CD4-positive, alpha-beta memory T cell (primary cell): ENCODE measurements around the gene ERO1B. TPM values are rescaled to one million over a fixed set of nuclear protein-coding genes. Genes with fewer than 3 reads are reported as not detected.

Source experiments
- CTCF ChIA-PET: fragments of 350-600 bp; sonication (Branson Sonifier 250); formaldehyde crosslinking; loops from one replicate; lab custom pipeline; 2021; ENCODE audit warnings: inconsistent platforms; ENCODE audit not compliant: partially characterized antibody; lab: Charles Lee
- POLR2A ChIA-PET: fragments of 350-600 bp; sonication (Branson Sonifier 250); formaldehyde crosslinking; loops from one replicate; lab custom pipeline; 2021; ENCODE audit not compliant: partially characterized antibody; lab: Charles Lee
- DNase-seq, 5 donors: peaks; one replicate each; pipeline versions ENCODE4 v3.0.0 to v3.0.0-alpha.2; 2020 to 2022; ENCODE audit warnings: mixed read lengths in 1 of 5
- H3K27ac ChIP-seq: one replicate; pipeline ENCODE4 v1.7.0; 2013; ENCODE audit warnings: low read depth, low read length
- H3K27me3 ChIP-seq: 2 replicates; pipeline ENCODE4 v1.7.0; 2013; ENCODE audit warnings: mild to moderate bottlenecking, low read length, moderate library complexity; ENCODE audit not compliant: insufficient read depth
- H3K36me3 ChIP-seq: 2 replicates; pipeline ENCODE4 v1.7.0; 2013; ENCODE audit warnings: mild to moderate bottlenecking, low read length, moderate library complexity; ENCODE audit not compliant: insufficient read depth
- H3K4me1 ChIP-seq: 2 replicates; pipeline ENCODE4 v1.7.0; 2013; ENCODE audit warnings: mild to moderate bottlenecking, low read length, moderate library complexity; ENCODE audit not compliant: insufficient read depth
- H3K4me3 ChIP-seq, 2 donors: one replicate each; pipeline ENCODE4 v1.7.0; 2013; ENCODE audit warnings: low read length in 2 of 2, mild to moderate bottlenecking in 1 of 2
- H3K9me3 ChIP-seq, 2 donors: one replicate each; pipeline ENCODE4 v1.7.0; 2013; ENCODE audit warnings: low read length in 2 of 2, control low read depth in 1 of 2; ENCODE audit not compliant: control insufficient read depth in 1 of 2
- H3K27ac Mint-ChIP-seq, 7 donors: one replicate each; pipeline ENCODE4 v1.8.0; 2020 to 2021; ENCODE audit warnings: mixed read lengths in 7 of 7, mild to moderate bottlenecking in 6 of 7, inconsistent platforms in 3 of 7, moderate library complexity in 3 of 7
- H3K27me3 Mint-ChIP-seq, 2 donors: one replicate each; pipeline ENCODE4 v1.8.0; 2020 to 2021; ENCODE audit warnings: mixed read lengths in 2 of 2
- H3K36me3 Mint-ChIP-seq, 2 donors: one replicate each; pipeline ENCODE4 v1.8.0; 2020 to 2021; ENCODE audit warnings: mixed read lengths in 2 of 2, inconsistent platforms in 1 of 2, mild to moderate bottlenecking in 1 of 2
- H3K4me1 Mint-ChIP-seq, 4 donors: one replicate each; pipeline ENCODE4 v1.8.0; 2020 to 2021; ENCODE audit warnings: mixed read lengths in 4 of 4, mild to moderate bottlenecking in 1 of 4
- H3K4me3 Mint-ChIP-seq, 8 donors: one replicate each; pipeline ENCODE4 v1.8.0; 2020 to 2021; ENCODE audit warnings: mixed read lengths in 8 of 8, mild to moderate bottlenecking in 7 of 8, moderate library complexity in 6 of 8, inconsistent platforms in 3 of 8
- H3K9me3 Mint-ChIP-seq, 8 donors: one replicate each; pipeline ENCODE4 v1.8.0; 2020 to 2021; ENCODE audit warnings: mixed read lengths in 8 of 8, mild to moderate bottlenecking in 5 of 8, inconsistent platforms in 3 of 8, moderate library complexity in 1 of 8
- intact Hi-C: fragments of 100-400 bp; cut with micrococcal nuclease; formaldehyde crosslinking; loops from one replicate; pipeline ENCODE4 v1.15.1; 2023
- polyA plus RNA-seq, 2 donors: library from polyadenylated mRNA; unstranded; fragments of 300-500 nt; fragmentation: Illumina TruSeq; gene quantifications; one replicate each; pipeline ENCODE4 v1.2.3, GENCODE V29; 2021
- total RNA-seq, 2 experiments: library from RNA; stranded (reverse); gene quantifications; one replicate each; pipeline ENCODE4 v1.2.3, GENCODE V29; 2021

The ERO1B gene
- total and polyA plus RNA-seq, 4 experiments from 2014 or later, result 2.4 to 24.5 (median 13.4) TPM

DNA sequence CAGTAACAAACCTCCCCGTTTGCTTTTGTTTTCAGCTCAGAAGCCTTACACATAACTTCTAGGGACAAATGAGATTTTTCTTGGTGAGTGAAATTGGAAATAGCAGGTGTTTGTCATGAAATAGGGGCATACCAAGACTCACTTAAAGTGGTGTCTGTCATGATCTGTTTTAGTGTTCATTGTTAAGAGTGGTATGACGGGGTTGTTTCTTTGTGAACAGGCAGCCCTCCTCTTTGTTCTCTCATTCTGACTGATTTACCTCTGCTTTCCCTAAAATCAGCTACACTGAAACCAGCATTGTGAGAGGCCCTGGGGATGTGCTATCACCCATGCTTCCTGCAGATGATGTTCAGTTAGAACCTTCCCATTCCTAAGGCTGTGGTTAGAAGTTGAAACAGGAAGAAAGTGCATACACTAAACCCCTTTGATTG lies 2.5 kb upstream of the ERO1B start:
- H3K36me3 Mint-ChIP-seq, result no peaks in the 10 kb centered on the region
- ChIA-PET CTCF (interaction anchor here (1.0 to 5.1 kb wide), 4 partner anchors 9 to 208 kb away, joined by 3 to 40 read pairs (median 6); no protein-coding TSS in a partner anchor), POLR2A (no interaction called here)
- H3K27me3 Mint-ChIP-seq, result peaks cover 0 to 4% of the 10 kb centered on the region in 2 donors
- H3K9me3 Mint-ChIP-seq, result no peaks in the 10 kb centered on the region
- H3K27ac ChIP-seq, result no peak overlapping the region
- H3K4me3 ChIP-seq, result no peak overlapping the region
- H3K4me1 Mint-ChIP-seq, result peaks cover 27 to 56% (median 36%) of the 10 kb centered on the region in 4 donors
- peak overlapping the region in 5 of 8 donors; percentile 9 to 72 (median 14) for H3K4me3 Mint-ChIP-seq
- H3K36me3 ChIP-seq, result no peaks in the 10 kb centered on the region
- peak in 3 of 5 donors; percentile 12 to 16 (median 13) for DNase-seq
- H3K27me3 ChIP-seq, result no peaks in the 10 kb centered on the region
- H3K27ac Mint-ChIP-seq, result peak overlapping the region in 5 of 7 donors; percentile 25 to 72 (median 60)
- no peaks in the 10 kb centered on the region for H3K9me3 ChIP-seq
- intact Hi-C loops, result loop anchor here (5.0 kb wide), 4 partner anchors 133 to 1912 kb away; partner anchors contain the start of genes COA6, LGALS8 and MTR
- H3K4me1 ChIP-seq, result peaks cover 34% of the 10 kb centered on the region

DNA sequence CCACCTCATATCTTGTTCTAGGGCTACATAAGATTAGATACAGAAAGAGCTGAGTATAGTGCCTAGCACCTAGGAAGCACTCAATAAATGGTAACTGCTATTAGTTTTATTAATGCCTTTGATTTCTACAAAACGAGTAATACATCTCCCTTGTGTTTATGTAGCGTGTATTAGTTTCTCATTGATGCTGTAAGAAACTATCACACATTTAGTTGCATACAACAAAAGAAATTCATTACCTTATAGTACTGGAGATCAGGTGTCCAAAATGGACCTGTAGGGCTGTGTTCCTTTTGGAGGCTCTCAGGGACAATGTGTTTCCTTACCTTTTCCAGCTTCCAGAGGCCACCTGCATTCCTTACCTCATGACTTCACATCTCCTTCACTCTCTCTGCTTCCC lies 961 bp upstream of the ERO1B start:
- no peak for DNase-seq
- POLR2A ChIA-PET, result interaction anchor here (1.1 to 2.6 kb wide), 3 partner anchors 113 to 283 kb away, joined by 4 to 18 read pairs (median 7); partner anchors contain the start of genes EDARADD and LGALS8
- Mint-ChIP-seq H3K27me3 (no peaks in the 10 kb centered on the region), H3K36me3 (no peaks in the 10 kb centered on the region), H3K4me1 (peaks cover 30 to 56% (median 42%) of the 10 kb centered on the region in 4 donors), H3K4me3 (peak overlapping the region; percentile 85 to 98 (median 96)), H3K9me3 (no peaks in the 10 kb centered on the region), H3K27ac (peak overlapping the region; percentile 88 to 97 (median 94))
- intact Hi-C loops, result loop anchor here (1.0 to 5.0 kb wide), 7 partner anchors 112 to 1910 kb away; partner anchors contain the start of genes COA6, EDARADD, GPR137B and HEATR1
- Histone ChIP-seq H3K36me3 (no peaks in the 10 kb centered on the region), H3K9me3 (no peaks in the 10 kb centered on the region), H3K4me1 (peaks cover 34% of the 10 kb centered on the region), H3K27ac (peak overlapping the region; percentile 81), H3K27me3 (no peaks in the 10 kb centered on the region), H3K4me3 (peak overlapping the region; percentile 80 to 84)
- CTCF ChIA-PET, result interaction anchor here (0.9 to 5.1 kb wide), 2 partner anchors 169 to 176 kb away, joined by 4 to 40 read pairs; no protein-coding TSS in a partner anchor

DNA sequence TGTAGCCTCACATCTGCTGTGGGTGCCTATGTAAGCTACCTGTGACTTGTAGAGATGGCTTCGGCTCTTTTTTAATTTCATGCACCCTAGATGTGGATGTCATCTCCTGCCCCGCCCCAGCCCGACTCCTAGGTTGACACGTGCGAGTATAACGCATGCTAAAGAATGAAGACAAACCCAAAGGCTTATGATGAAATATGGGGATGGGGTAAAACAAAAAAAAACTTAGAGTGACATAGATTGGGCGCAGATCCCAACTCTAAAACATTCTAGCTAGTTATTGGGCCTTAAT lies 613 bp upstream of the ERO1B start:
- POLR2A ChIA-PET, result interaction anchor here (1.1 to 2.6 kb wide), 6 partner anchors 113 to 513 kb away, joined by 3 to 18 read pairs (median 9); partner anchors contain the start of genes EDARADD, LGALS8 and MTR
- Histone ChIP-seq H3K9me3 (no peaks in the 10 kb centered on the region), H3K4me3 (peak overlapping the region; percentile 80 to 84), H3K36me3 (no peaks in the 10 kb centered on the region), H3K4me1 (peaks cover 34% of the 10 kb centered on the region), H3K27ac (peak overlapping the region; percentile 81), H3K27me3 (no peaks in the 10 kb centered on the region)
- intact Hi-C loops, result loop anchor here (1.0 to 5.0 kb wide), 7 partner anchors 112 to 1910 kb away; partner anchors contain the start of genes COA6, EDARADD, GPR137B and HEATR1
- Mint-ChIP-seq H3K27me3 (no peaks in the 10 kb centered on the region), H3K36me3 (no peaks in the 10 kb centered on the region), H3K9me3 (no peaks in the 10 kb centered on the region), H3K27ac (peak overlapping the region; percentile 88 to 97 (median 94)), H3K4me1 (peaks cover 32 to 59% (median 43%) of the 10 kb centered on the region in 4 donors), H3K4me3 (peak overlapping the region; percentile 85 to 98 (median 96))
- DNase-seq, result peak in 1 of 5 donors; percentile 78
- CTCF ChIA-PET, result interaction anchor here (0.9 to 5.1 kb wide), 2 partner anchors 170 to 176 kb away, joined by 4 to 40 read pairs; no protein-coding TSS in a partner anchor

DNA sequence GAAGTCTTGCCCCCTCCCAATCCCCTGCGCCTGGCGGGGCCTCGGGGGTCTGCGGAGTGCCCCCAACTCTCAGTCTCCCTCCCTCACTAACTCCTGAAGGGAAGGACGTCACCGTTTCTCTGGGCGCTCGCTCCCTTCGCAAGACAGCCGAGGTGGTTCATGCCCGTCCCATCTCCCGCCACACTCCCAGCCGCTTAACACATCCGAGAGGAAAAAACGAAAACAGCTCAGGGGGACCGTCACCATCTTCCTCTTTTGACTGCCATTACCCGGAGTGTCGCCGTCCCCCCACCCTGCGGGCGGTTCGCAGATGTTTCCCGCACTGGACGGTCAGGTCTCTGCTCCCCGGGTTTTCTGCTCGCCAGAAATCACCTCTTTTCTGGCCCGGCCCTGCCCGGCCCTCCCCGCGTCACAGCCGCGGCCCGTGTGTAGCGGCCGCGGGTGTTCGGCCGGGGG lies 532 bp downstream of the ERO1B start:
- intact Hi-C loops, result loop anchor here (5.0 kb wide), 4 partner anchors 136 to 1909 kb away; partner anchors contain the start of genes COA6, LGALS8 and MTR
- H3K4me3 Mint-ChIP-seq, result peak overlapping the region; percentile 85 to 98 (median 96)
- CTCF ChIA-PET, result interaction anchor here (1.2 kb wide), 1 partner anchor 173 kb away, joined by 4 read pairs; no protein-coding TSS in a partner anchor

DNA sequence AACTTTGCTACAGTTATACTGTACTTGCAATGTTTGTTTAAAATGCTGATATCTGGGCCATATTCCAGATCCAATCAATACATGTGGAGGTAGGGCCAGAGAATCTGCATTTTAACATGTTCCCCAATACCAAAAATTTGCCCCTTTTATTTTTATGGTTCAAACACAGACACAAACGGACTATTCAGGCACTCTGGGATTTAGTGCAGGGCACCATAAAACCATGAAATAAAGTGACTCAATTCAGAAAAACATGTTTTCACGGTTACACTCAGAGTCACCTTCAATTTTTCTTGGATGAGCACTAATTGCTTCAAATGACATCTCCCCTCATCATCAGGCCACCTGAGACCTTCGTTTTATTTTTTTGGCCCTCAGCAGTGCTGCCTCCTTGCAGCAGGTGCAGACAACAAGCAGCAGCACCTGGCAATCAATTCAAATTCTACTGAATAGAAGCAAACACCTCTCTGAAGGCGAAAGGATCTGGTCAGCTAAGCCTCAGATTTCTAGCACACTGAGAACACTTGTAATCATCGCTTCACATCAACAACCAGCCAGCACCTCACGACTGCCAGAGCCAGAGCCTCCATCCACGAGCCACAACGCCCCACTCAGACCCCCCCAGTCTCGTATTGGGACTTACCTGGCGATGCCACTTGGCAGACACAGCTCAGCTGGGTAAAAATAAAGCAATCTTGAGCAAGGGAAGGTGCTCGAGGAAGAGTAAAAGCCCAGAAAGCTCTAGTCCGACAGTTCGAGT lies 1.1 kb downstream of the ERO1B start:
- Mint-ChIP-seq H3K4me3 (peak overlapping the region; percentile 85 to 98 (median 96)), H3K4me1 (peaks cover 38 to 65% (median 53%) of the 10 kb centered on the region in 4 donors), H3K27me3 (no peaks in the 10 kb centered on the region), H3K27ac (peak overlapping the region; percentile 75 to 98 (median 90)), H3K9me3 (no peaks in the 10 kb centered on the region), H3K36me3 (peaks cover 3 to 14% of the 10 kb centered on the region in 2 donors)
- no peaks in the 10 kb centered on the region for H3K9me3 ChIP-seq
- no peaks in the 10 kb centered on the region for H3K36me3 ChIP-seq
- H3K27me3 ChIP-seq, result no peaks in the 10 kb centered on the region
- H3K4me1 ChIP-seq, result peaks cover 34% of the 10 kb centered on the region
- peak overlapping the region; percentile 81 for H3K27ac ChIP-seq
- ChIA-PET POLR2A (interaction anchor here (1.1 to 2.6 kb wide), 5 partner anchors 14 to 515 kb away, joined by 3 to 18 read pairs (median 11); partner anchors contain the start of genes EDARADD, LYST and MTR), CTCF (interaction anchor here (1.2 kb wide), 1 partner anchor 172 kb away, joined by 4 read pairs; no protein-coding TSS in a partner anchor)
- peak; percentile 41 to 69 (median 44) for DNase-seq
- intact Hi-C loops, result loop anchor here (5.0 kb wide), 4 partner anchors 137 to 1908 kb away; partner anchors contain the start of genes COA6, LGALS8 and MTR
- H3K4me3 ChIP-seq, result peak overlapping the region; percentile 76 to 80

More for the DNA sequence above, 532 bp downstream of the ERO1B start:
- Histone ChIP-seq H3K36me3 (no peaks in the 10 kb centered on the region), H3K27ac (peak overlapping the region; percentile 81), H3K4me3 (peak overlapping the region; percentile 76 to 80), H3K4me1 (peaks cover 34% of the 10 kb centered on the region), H3K27me3 (no peaks in the 10 kb centered on the region), H3K9me3 (no peaks in the 10 kb centered on the region)
- POLR2A ChIA-PET, result interaction anchor here (1.0 to 2.6 kb wide), 9 partner anchors 14 to 514 kb away, joined by 3 to 18 read pairs (median 6); partner anchors contain the start of genes EDARADD, LGALS8, LYST and MTR
- peak overlapping the region; percentile 75 to 98 (median 90) for H3K27ac Mint-ChIP-seq
- H3K27me3 Mint-ChIP-seq, result no peaks in the 10 kb centered on the region
- DNase-seq, result peak in 3 of 5 donors; percentile 21 to 52 (median 36)
- peaks cover 0 to 7% of the 10 kb centered on the region in 2 donors for H3K36me3 Mint-ChIP-seq
- H3K4me1 Mint-ChIP-seq, result peaks cover 36 to 63% (median 48%) of the 10 kb centered on the region in 4 donors
- no peaks in the 10 kb centered on the region for H3K9me3 Mint-ChIP-seq

DNA sequence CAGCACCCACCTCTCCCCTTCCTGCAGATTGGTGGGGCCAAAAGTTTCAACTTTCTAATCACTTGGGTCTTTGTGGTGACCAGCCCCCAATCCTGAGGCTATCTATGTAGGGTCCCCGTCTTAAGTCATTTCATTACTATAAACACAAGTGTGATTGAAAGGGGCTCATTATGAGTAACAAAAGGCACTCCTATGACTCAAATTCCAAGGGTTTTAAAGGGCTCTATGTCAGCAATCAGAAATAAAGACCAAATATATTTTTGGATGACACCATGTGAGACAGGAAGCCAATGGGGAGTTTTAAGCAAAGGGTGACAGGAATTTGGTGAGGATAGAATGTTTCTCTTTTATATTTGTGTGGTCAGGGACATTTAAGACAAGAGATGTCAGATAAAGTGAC lies 6.2 kb downstream of the ERO1B start:
- Histone ChIP-seq H3K27me3 (no peaks in the 10 kb centered on the region), H3K4me1 (peaks cover 9% of the 10 kb centered on the region), H3K4me3 (no peak overlapping the region), H3K9me3 (no peaks in the 10 kb centered on the region), H3K27ac (no peak overlapping the region), H3K36me3 (no peaks in the 10 kb centered on the region)
- ChIA-PET CTCF (interaction anchor here (1.3 to 1.7 kb wide), 2 partner anchors 13 to 14 kb away, joined by 5 read pairs; no protein-coding TSS in a partner anchor), POLR2A (no interaction called here)
- H3K9me3 Mint-ChIP-seq, result no peaks in the 10 kb centered on the region
- no peak for DNase-seq
- H3K4me3 Mint-ChIP-seq, result no peak overlapping the region
- intact Hi-C loops, result no loop called here
- H3K4me1 Mint-ChIP-seq, result peaks cover 26 to 47% (median 32%) of the 10 kb centered on the region in 4 donors
- H3K27ac Mint-ChIP-seq, result no peak overlapping the region
- no peaks in the 10 kb centered on the region for H3K27me3 Mint-ChIP-seq
- H3K36me3 Mint-ChIP-seq, result peaks cover 3 to 15% of the 10 kb centered on the region in 2 donors
